Muscle of arm (tissue), 12 donors: ENCODE results near the gene ADCY3. TPM values are rescaled to one million over a fixed set of nuclear protein-coding genes. Genes with fewer than 3 reads are reported as not detected.

Source experiments
- polyA plus RNA-seq, 12 donors: library from polyadenylated mRNA; unstranded; fragments of 120-200 nt; gene quantifications; one replicate each; pipeline ENCODE4 v1.2.1, GENCODE V29; 2013; ENCODE audit not compliant: insufficient read length in 12 of 12

The ADCY3 gene
- polyA plus RNA-seq, 12 donors = 14.9 to 41.6 (median 24.9) TPM; not detected in 1

Other genes starting within 250 kb of the ADCY3 start
- 10 to 100 TPM in 11 of 12 donors, not detected in 1; 34.9 to 47.6 (median 44.2) TPM for gene PTRHD1, start 126.8 kb downstream of the ADCY3 start, polyA plus RNA-seq
- 10 to 100 TPM in 11 of 12 donors, not detected in 1; 10.8 to 20.5 (median 17.2) TPM for gene CENPO, start 126.8 kb downstream of the ADCY3 start, polyA plus RNA-seq
- gene DNAJC27, start 51.7 kb upstream of the ADCY3 start, polyA plus RNA-seq = 10 to 100 TPM in 1 of 12 donors, 1 to 10 TPM in 10, not detected in 1; 4.9 to 18.1 (median 7.7) TPM
- gene EFR3B, start 121.8 kb upstream of the ADCY3 start, polyA plus RNA-seq = 1 to 10 TPM in 11 of 12 donors, not detected in 1; 3.3 to 6.9 (median 5.9) TPM
- gene POMC, start 248.3 kb upstream of the ADCY3 start, polyA plus RNA-seq = 10 to 100 TPM in 1 of 12 donors, 1 to 10 TPM in 10, not detected in 1; 1.2 to 20.8 (median 2.1) TPM